NOMO-1 (cell line): ENCODE measurements around the gene PDE11A.
"Not testable (repeated sequence)": the region's sequence is repeated elsewhere in the genome, so short reads cannot be mapped to it uniquely, and the experiment has no call there.

Experiments used
- DNase-seq, 2 experiments: peaks; one replicate each; lab custom pipeline; 2025; ENCODE audit not compliant: unreplicated experiment in 2 of 2; lab: John Stamatoyannopoulos, UW

PDE11A gene

GRCh38 chr2:178012639-178013038 is 59.9 kb downstream of the PDE11A start:
- no peak for DNase-seq

- DNase-seq = no peak
Measured at GRCh38 chr2:178009813-178010212, 62.8 kb downstream of the PDE11A start.

- DNase-seq = no peak
Measured at GRCh38 chr2:178008636-178009289, 63.8 kb downstream of the PDE11A start.

GRCh38 chr2:178006710-178007109 is 65.9 kb downstream of the PDE11A start:
- DNase-seq = no peak

GRCh38 chr2:178005756-178006155 is 66.8 kb downstream of the PDE11A start:
- no peak for DNase-seq

GRCh38 chr2:178002038-178002437 is 70.5 kb downstream of the PDE11A start:
- DNase-seq = no peak

GRCh38 chr2:177998996-177999395 is 73.6 kb downstream of the PDE11A start:
- DNase-seq = no peak

GRCh38 chr2:177998006-177998405 is 74.6 kb downstream of the PDE11A start:
- no peak for DNase-seq

GRCh38 chr2:177992992-177993391 is 79.6 kb downstream of the PDE11A start:
- no peak for DNase-seq

- DNase-seq = no peak
Measured at GRCh38 chr2:177989029-177989885, 83.3 kb downstream of the PDE11A start.

GRCh38 chr2:177984749-177985148 is 87.8 kb downstream of the PDE11A start:
- DNase-seq = no peak

GRCh38 chr2:177983183-177983788 is 89.3 kb downstream of the PDE11A start:
- peak in 1 of 2 experiments; percentile 29 for DNase-seq

GRCh38 chr2:177972782-177973181 is 99.8 kb downstream of the PDE11A start:
- DNase-seq = no peak

- no peak for DNase-seq
Measured at GRCh38 chr2:177972123-177972522, 100.5 kb downstream of the PDE11A start.

GRCh38 chr2:177970670-177971454 is 101.7 kb downstream of the PDE11A start:
- DNase-seq = no peak

- DNase-seq = no peak
Measured at GRCh38 chr2:177964892-177965291, 107.7 kb downstream of the PDE11A start.

GRCh38 chr2:177952151-177952550 is 120.4 kb downstream of the PDE11A start:
- DNase-seq = no peak

- DNase-seq = not testable (repeated sequence)
Measured at GRCh38 chr2:177947598-177947997, 125.0 kb downstream of the PDE11A start.

- not testable (repeated sequence) for DNase-seq
Measured at GRCh38 chr2:177944530-177944929, 128.0 kb downstream of the PDE11A start.

- no peak for DNase-seq
Measured at GRCh38 chr2:177942731-177943130, 129.8 kb downstream of the PDE11A start.

GRCh38 chr2:177939211-177939610 is 133.4 kb downstream of the PDE11A start:
- DNase-seq = no peak
